NT2/D1 (cell line): ENCODE measurements around the gene MYOC.

Experiments used
- DNase-seq: peaks from one replicate; pipeline ENCODE4 v3.0.0-alpha.2; 2011; ENCODE audit warnings: low read depth, low spot score
- H3K27me3 ChIP-seq: 2 replicates; pipeline ENCODE4 v1.6.0; 2011; ENCODE audit warnings: mild to moderate bottlenecking; ENCODE audit not compliant: insufficient read length, insufficient read depth
- H3K36me3 ChIP-seq: 2 replicates; pipeline ENCODE4 v1.6.1; 2011; ENCODE audit warnings: mild to moderate bottlenecking, low read length, mixed read lengths; ENCODE audit not compliant: insufficient read depth, insufficient read length
- H3K4me1 ChIP-seq: 2 replicates; pipeline ENCODE4 v1.5.1; 2011; ENCODE audit not compliant: insufficient read depth, insufficient read length
- H3K4me3 ChIP-seq: 2 replicates; pipeline ENCODE4 v1.5.1; 2011; ENCODE audit warnings: low read depth; ENCODE audit not compliant: insufficient read length
- H3K9ac ChIP-seq: 2 replicates; pipeline ENCODE4 v1.6.0; 2011; ENCODE audit warnings: low read depth; ENCODE audit not compliant: insufficient read length
- H3K9me3 ChIP-seq: 2 replicates; pipeline ENCODE4 v1.5.1; 2011; ENCODE audit warnings: mild to moderate bottlenecking, low read length; ENCODE audit not compliant: insufficient read depth
- SUZ12 ChIP-seq: IDR thresholded peaks from 2 replicates; pipeline ENCODE4 v1.6.1; 2011; ENCODE audit not compliant: insufficient read length, insufficient read depth; ENCODE audit errors: extremely low read depth
- YY1 ChIP-seq: IDR thresholded peaks from 2 replicates; pipeline ENCODE4 v1.6.1; 2011; ENCODE audit not compliant: insufficient read length, insufficient read depth
- ZNF274 ChIP-seq: IDR thresholded peaks from 2 replicates; pipeline ENCODE4 v1.6.1; 2011; ENCODE audit warnings: mild to moderate bottlenecking, low read depth, low read length

Gene MYOC

DNA sequence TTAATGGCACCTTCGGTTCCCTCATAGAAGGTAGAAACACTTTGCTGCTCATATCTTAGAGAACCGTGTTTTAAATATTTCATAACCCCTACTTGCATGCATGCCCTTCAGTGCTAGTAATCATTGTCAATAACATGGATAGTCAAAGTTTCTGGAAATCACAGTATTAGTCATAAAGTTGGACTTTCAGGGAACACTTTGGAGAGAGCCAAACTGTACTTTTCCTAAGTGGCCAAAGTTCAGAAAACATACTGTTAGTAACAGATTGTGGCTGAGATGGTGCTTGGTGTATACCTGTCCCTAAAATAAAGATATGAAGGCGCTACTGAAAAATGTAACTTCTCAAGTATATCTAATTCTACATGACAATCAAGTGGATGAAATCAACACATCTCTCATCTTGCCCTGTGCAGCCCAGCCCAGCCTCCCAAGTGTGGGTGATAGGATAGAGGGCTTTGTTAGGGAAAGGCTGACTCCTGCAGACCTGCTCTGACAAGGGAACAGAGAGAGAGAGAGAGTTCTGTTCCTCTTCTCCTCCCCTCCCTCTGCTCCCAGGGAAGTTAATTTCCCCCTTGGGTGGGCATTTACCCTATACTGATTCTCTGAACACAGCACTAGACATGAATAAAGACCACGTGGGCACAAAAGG is 14.4 kb downstream of the MYOC start:
- TF ChIP-seq ZNF274 (no peak), YY1 (no peak), SUZ12 (no peak)
- Histone ChIP-seq H3K4me1 (peaks cover 10% of the 10 kb centered on the region), H3K9ac (no peak overlapping the region), H3K36me3 (no peaks in the 10 kb centered on the region), H3K4me3 (no peak overlapping the region), H3K27me3 (no peaks in the 10 kb centered on the region), H3K9me3 (no peaks in the 10 kb centered on the region)
- DNase-seq: no peak

DNA sequence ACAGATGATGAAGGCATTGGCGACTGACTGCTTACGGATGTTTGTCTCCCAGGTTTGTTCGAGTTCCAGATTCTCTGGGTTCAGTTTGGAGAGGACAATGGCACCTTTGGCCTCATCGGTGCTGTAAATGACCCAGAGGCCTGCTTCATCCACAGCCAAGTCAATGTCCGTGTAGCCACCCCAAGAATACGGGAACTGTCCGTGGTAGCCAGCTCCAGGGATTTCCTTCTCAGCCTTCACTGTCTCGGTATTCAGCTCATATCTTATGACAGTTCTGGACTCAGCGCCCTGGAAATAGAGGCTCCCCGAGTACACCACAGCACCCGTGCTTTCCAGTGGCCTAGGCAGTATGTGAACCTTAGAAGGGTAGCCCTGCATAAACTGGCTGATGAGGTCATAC is 16.3 kb downstream of the MYOC start:
- Histone ChIP-seq H3K9ac (no peak overlapping the region), H3K9me3 (no peaks in the 10 kb centered on the region), H3K4me3 (no peak overlapping the region), H3K27me3 (no peaks in the 10 kb centered on the region), H3K4me1 (peaks cover 9% of the 10 kb centered on the region), H3K36me3 (no peaks in the 10 kb centered on the region)
- TF ChIP-seq ZNF274: no peak
- no peak for TF ChIP-seq YY1
- TF ChIP-seq SUZ12: no peak
- DNase-seq: no peak

DNA sequence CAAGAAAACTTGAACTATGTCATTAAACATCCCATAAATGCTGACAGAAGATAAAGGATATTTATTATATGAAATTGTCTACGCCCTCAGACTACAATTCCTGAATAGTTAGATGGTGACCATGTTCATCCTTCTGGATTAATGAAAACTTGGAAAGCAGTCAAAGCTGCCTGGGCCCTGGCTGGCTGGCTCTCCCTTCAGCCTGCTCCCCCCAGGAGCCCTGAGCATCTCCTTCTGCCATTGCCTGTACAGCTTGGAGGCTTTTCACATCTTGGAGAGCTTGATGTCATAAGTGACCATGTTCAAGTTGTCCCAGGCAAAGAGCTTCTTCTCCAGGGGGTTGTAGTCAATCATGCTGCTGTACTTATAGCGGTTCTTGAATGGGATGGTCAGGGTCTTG is 16.8 kb downstream of the MYOC start:
- no peaks in the 10 kb centered on the region for H3K27me3 ChIP-seq
- peaks cover 6% of the 10 kb centered on the region for H3K4me1 ChIP-seq
- H3K4me3 ChIP-seq: no peak overlapping the region
- H3K9ac ChIP-seq: no peak overlapping the region
- TF ChIP-seq ZNF274 (no peak), YY1 (no peak)
- no peak for DNase-seq
- no peaks in the 10 kb centered on the region for H3K9me3 ChIP-seq
- no peaks in the 10 kb centered on the region for H3K36me3 ChIP-seq

DNA sequence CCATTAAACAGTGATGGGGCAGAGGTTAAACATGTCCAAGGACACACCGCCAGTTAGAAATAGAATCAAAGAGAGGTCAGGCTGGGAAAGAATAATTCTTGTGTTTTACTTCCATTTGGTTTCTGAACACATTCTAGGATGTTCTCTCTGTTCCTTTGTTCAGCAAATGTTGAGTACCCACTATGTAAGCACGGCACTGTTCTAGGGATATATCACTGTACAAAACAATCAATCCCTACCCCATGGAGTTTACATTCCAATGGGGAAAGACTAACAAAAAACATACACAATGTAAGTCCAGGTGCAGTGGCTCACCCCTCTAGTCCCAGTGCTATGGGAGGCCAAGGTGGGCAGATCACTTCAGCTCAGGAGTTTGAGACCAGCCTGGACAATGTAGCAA is 24.3 kb downstream of the MYOC start:
- no peak overlapping the region for H3K9ac ChIP-seq
- no peaks in the 10 kb centered on the region for H3K27me3 ChIP-seq
- H3K4me1 ChIP-seq: peaks cover 2% of the 10 kb centered on the region
- no peaks in the 10 kb centered on the region for H3K9me3 ChIP-seq
- H3K4me3 ChIP-seq: no peak overlapping the region
- H3K36me3 ChIP-seq: no peaks in the 10 kb centered on the region
- TF ChIP-seq YY1 (no peak), ZNF274 (no peak), SUZ12 (no peak)
- DNase-seq: no peak

DNA sequence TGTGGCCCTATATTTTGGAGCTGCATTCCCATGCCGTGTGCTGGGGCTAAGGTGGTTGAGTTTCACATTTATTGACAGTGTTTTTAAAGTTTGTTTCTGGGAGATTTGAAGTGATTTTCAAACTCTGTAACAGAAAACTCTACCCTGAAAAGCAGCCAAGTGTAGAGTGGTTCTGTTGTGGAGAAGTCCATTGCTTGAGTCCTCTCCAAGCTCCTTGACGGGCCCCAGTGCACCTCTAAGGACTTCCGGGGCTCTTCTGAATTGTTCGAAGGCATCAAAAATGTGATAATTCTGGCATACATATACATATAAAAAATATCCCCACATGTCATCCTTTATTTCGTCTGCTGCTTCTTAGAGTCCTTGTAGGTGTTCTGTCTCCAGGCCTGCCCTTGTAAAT is 25.5 kb downstream of the MYOC start:
- Histone ChIP-seq H3K36me3 (no peaks in the 10 kb centered on the region), H3K27me3 (no peaks in the 10 kb centered on the region), H3K4me3 (no peak overlapping the region), H3K9ac (no peak overlapping the region), H3K9me3 (no peaks in the 10 kb centered on the region), H3K4me1 (peaks cover 5% of the 10 kb centered on the region)
- DNase-seq: no peak
- TF ChIP-seq ZNF274 (no peak), YY1 (no peak), SUZ12 (no peak)

DNA sequence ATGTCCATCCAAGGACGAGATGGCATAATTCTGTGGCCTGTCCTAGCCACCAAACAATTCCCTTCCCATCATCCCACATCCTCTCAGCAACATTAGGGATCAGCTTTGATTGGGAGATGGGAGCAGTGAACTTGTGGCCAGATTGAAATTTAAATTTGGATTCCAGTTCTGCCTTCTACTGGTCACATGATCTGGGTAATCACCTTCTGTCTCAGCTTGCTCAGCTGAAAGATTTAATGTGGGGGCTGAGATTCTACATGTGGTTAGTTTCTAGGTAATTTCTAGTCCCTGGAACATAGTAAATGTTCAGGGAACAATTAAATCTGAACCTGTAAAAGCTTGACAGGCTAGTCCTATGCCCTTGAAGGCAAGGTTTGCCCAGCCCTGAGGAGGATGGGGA is 27.3 kb downstream of the MYOC start:
- H3K36me3 ChIP-seq: no peaks in the 10 kb centered on the region
- peaks cover 7% of the 10 kb centered on the region for H3K4me1 ChIP-seq
- H3K27me3 ChIP-seq: no peaks in the 10 kb centered on the region
- no peaks in the 10 kb centered on the region for H3K9me3 ChIP-seq
- no peak for DNase-seq
- no peak for TF ChIP-seq SUZ12
- TF ChIP-seq YY1: no peak
- TF ChIP-seq ZNF274: no peak
- H3K9ac ChIP-seq: no peak overlapping the region
- no peak overlapping the region for H3K4me3 ChIP-seq

DNA sequence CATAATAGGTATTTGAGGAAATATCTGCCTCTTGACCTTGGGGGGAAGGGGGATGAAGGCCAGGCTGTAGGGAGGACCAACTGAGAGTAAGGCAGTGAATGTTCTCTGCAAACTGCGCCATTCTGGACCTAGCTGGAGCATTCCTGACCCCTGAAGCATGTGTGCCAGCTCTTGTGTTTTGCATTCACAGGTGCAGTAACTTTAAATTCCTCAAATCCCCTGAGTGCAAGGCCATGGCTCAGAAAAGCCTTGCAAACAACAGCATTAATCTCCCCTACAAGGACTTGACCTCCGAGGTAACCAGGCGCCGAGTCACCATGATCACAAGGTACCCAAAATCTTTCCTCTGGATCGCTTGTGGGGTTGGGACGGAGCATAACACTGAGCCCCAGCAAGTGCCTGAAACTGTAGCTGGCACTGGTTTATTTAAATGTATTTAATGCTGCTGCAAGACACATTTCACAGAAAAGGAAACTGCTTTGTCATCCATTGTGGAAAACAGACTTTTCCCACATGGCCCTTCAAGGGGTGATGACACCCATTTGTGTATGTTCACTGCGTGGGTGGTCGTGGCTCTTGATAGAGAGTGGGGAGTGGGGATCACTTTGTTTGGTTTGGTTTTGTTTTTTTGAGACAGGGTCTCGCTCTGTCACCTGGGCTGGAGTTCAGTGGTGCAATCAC is 28.7 kb downstream of the MYOC start:
- no peaks in the 10 kb centered on the region for H3K27me3 ChIP-seq
- H3K9me3 ChIP-seq: no peaks in the 10 kb centered on the region
- TF ChIP-seq YY1: no peak
- no peak for TF ChIP-seq SUZ12
- no peak for TF ChIP-seq ZNF274
- no peaks in the 10 kb centered on the region for H3K36me3 ChIP-seq
- no peak overlapping the region for H3K9ac ChIP-seq
- peaks cover 7% of the 10 kb centered on the region for H3K4me1 ChIP-seq
- H3K4me3 ChIP-seq: no peak overlapping the region
- DNase-seq: no peak

DNA sequence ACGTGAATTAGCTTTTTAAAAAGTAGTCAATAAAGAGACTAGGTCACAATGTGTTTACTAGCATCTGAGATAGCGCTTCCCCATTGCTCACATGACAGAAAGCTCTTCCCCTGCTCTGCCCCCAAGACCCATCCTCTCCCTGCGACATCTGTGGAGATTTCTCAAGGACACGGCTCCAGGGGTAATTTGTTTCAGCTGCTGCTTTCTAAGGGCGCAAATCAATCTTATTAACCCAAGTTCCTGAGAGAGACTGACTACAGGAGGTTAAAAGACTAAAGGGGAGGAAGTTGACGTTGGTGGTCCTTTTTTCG is 30.4 kb downstream of the MYOC start, which contains the start of gene MYOCOS:
Gene MYOCOS, plus strand, starts transcription at position 92 of the 311 bp plus-strand sequence. CDS start 1,641 bp downstream, outside the sequence.
- no peak within 1 kb of the TSS for H3K9ac ChIP-seq
- H3K4me3 ChIP-seq: no peak within 1 kb of the TSS
- no peaks in the 10 kb centered on the region for H3K27me3 ChIP-seq
- no peaks in the 10 kb centered on the region for H3K9me3 ChIP-seq
- no peaks in the 10 kb centered on the region for H3K36me3 ChIP-seq
- TF ChIP-seq ZNF274: no peak
- no peak for TF ChIP-seq SUZ12
- TF ChIP-seq YY1: no peak
- H3K4me1 ChIP-seq: peaks cover 7% of the 10 kb centered on the region
- no peak for DNase-seq
